Type B pancreatic cell (in vitro differentiated cells): ENCODE results near the gene TMEM30B. TPM values are rescaled to one million over a fixed set of nuclear protein-coding genes. Genes with fewer than 3 reads are reported as not detected.

Experiments used
- DNase-seq: peaks from one replicate; pipeline ENCODE4 v3.0.0; 2021; ENCODE audit warnings: mixed read lengths; ENCODE audit not compliant: unreplicated experiment; ENCODE audit errors: extremely low spot score
- H3K27ac Mint-ChIP-seq: 2 replicates; pipeline ENCODE4 v1.8.0; 2021; ENCODE audit warnings: mild to moderate bottlenecking, mixed read lengths
- H3K27me3 Mint-ChIP-seq: 2 replicates; pipeline ENCODE4 v1.8.0; 2021; ENCODE audit warnings: mixed read lengths
- H3K36me3 Mint-ChIP-seq: 2 replicates; pipeline ENCODE4 v1.8.0; 2021; ENCODE audit warnings: mixed read lengths
- H3K4me1 Mint-ChIP-seq: one replicate; pipeline ENCODE4 v1.8.0; 2021; ENCODE audit warnings: mixed read lengths; ENCODE audit not compliant: unreplicated experiment
- H3K4me3 Mint-ChIP-seq: 2 replicates; pipeline ENCODE4 v1.8.0; 2021; ENCODE audit warnings: mild to moderate bottlenecking, mixed read lengths
- H3K9me3 Mint-ChIP-seq: 2 replicates; pipeline ENCODE4 v1.8.0; 2021; ENCODE audit warnings: mixed read lengths
- total RNA-seq: library from RNA; stranded (reverse); gene quantifications from 2 replicates; pipeline ENCODE4 v1.2.1, GENCODE V29; 2021; ENCODE audit warnings: low replicate concordance
- TF ChIP-seq, protein P1 (sequence below): fragments of 200-600 bp; sonication (generic); conservative IDR thresholded peaks from 2 replicates; pipeline ENCODE4 v1.5.0; 2021; ENCODE audit warnings: antibody characterized with exemption, mild to moderate bottlenecking

Gene TMEM30B
- total RNA-seq, 1 donor from 2014 or later: 12.2 TPM

DNA sequence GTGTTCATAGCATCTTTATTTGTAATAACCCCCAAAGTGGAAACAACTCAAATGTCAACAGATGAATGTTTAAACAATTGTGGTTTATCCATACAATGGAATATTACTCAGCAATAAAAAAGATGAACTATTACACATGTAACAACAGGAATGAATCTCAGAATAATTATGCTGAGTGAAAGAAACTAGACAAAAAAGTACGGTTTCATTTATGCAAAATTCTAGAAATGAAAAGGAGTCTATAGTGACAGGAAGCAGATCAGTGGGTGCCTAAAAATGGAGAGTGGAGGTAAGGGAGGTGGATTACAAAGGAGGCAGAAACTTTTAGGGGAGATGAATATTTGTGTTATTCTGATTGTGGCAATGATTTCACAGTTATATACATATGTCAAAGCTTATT lies 45.0 kb upstream of the TMEM30B start:
- DNase-seq: no peak
- Mint-ChIP-seq H3K36me3 (peaks cover 9% of the 10 kb centered on the region), H3K4me3 (no peak overlapping the region), H3K27ac (no peak overlapping the region), H3K9me3 (no peaks in the 10 kb centered on the region), H3K27me3 (peaks cover 21% of the 10 kb centered on the region), H3K4me1 (peaks cover 9% of the 10 kb centered on the region)
- TF ChIP-seq, protein P1, sequence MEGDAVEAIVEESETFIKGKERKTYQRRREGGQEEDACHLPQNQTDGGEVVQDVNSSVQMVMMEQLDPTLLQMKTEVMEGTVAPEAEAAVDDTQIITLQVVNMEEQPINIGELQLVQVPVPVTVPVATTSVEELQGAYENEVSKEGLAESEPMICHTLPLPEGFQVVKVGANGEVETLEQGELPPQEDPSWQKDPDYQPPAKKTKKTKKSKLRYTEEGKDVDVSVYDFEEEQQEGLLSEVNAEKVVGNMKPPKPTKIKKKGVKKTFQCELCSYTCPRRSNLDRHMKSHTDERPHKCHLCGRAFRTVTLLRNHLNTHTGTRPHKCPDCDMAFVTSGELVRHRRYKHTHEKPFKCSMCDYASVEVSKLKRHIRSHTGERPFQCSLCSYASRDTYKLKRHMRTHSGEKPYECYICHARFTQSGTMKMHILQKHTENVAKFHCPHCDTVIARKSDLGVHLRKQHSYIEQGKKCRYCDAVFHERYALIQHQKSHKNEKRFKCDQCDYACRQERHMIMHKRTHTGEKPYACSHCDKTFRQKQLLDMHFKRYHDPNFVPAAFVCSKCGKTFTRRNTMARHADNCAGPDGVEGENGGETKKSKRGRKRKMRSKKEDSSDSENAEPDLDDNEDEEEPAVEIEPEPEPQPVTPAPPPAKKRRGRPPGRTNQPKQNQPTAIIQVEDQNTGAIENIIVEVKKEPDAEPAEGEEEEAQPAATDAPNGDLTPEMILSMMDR: no peak

- peaks cover 27% of the 10 kb centered on the region for H3K27me3 Mint-ChIP-seq
- H3K36me3 Mint-ChIP-seq: peaks cover 9% of the 10 kb centered on the region
- TF ChIP-seq, protein P1: no peak
- H3K9me3 Mint-ChIP-seq: no peaks in the 10 kb centered on the region
- no peak for DNase-seq
- H3K27ac Mint-ChIP-seq: no peak overlapping the region
- H3K4me1 Mint-ChIP-seq: peaks cover 9% of the 10 kb centered on the region
- no peak overlapping the region for H3K4me3 Mint-ChIP-seq
These were observed 44.0 kb upstream of the TMEM30B start for GRCh38 chr14:61325166-61325565.

- no peak overlapping the region for H3K27ac Mint-ChIP-seq
These were observed 42.8 kb upstream of the TMEM30B start for GRCh38 chr14:61323970-61324369.

DNA sequence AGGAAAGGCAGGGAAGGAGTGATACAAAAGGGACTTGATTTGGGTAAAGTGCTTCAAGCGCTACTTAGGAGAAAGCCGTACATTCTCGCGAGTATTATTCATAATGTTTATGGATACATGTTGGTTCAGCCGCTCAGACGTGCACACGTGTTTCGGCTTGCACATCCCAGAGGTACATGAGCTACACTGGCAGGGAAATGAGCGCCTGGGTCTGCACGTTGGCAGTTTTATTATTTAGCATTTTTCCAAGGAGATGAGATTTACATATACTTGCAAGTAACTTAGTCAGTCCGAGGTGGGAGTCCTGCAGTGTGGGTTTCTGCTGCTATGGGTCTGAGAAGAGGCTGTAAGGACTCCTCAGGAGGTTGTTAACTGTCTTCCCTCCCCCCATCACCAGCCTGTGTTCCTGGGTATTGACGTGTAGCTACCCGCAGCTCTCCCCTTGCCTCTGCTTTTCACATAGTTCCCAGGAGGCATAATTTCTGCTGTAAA lies 41.7 kb upstream of the TMEM30B start:
- no peaks in the 10 kb centered on the region for H3K9me3 Mint-ChIP-seq
- H3K4me1 Mint-ChIP-seq: peaks cover 9% of the 10 kb centered on the region
- TF ChIP-seq, protein P1: no peak
- DNase-seq: no peak
- peaks cover 4% of the 10 kb centered on the region for H3K36me3 Mint-ChIP-seq
- peaks cover 27% of the 10 kb centered on the region for H3K27me3 Mint-ChIP-seq
- peak overlapping the region; percentile 98 for H3K27ac Mint-ChIP-seq
- H3K4me3 Mint-ChIP-seq: peak overlapping the region; percentile 92

More at GRCh38 chr14:61323970-61324369, 42.8 kb upstream of the TMEM30B start:
- DNase-seq: no peak
- Mint-ChIP-seq H3K36me3 (peaks cover 4% of the 10 kb centered on the region), H3K9me3 (no peaks in the 10 kb centered on the region), H3K4me1 (peaks cover 9% of the 10 kb centered on the region), H3K27me3 (peaks cover 27% of the 10 kb centered on the region), H3K4me3 (peak overlapping the region; percentile 92)
- TF ChIP-seq, protein P1: no peak

GRCh38 chr14:61322011-61322798 lies 41.1 kb upstream of the TMEM30B start:
- TF ChIP-seq, protein P1: no peak
- DNase-seq: no peak
- Mint-ChIP-seq H3K36me3 (peaks cover 4% of the 10 kb centered on the region), H3K9me3 (no peaks in the 10 kb centered on the region), H3K4me1 (peaks cover 5% of the 10 kb centered on the region), H3K27ac (peak overlapping the region; percentile 98), H3K27me3 (peaks cover 27% of the 10 kb centered on the region), H3K4me3 (peak overlapping the region; percentile 92)
